ENCODE results near the gene COL23A1.
A peak's percentile ranks its signal among the peaks of the same experiment; 100 is the strongest.
"Not testable (repeated sequence)": the region's sequence is repeated elsewhere in the genome, so short reads cannot be mapped to it uniquely, and the experiment has no call there.

Gene COL23A1

DNA sequence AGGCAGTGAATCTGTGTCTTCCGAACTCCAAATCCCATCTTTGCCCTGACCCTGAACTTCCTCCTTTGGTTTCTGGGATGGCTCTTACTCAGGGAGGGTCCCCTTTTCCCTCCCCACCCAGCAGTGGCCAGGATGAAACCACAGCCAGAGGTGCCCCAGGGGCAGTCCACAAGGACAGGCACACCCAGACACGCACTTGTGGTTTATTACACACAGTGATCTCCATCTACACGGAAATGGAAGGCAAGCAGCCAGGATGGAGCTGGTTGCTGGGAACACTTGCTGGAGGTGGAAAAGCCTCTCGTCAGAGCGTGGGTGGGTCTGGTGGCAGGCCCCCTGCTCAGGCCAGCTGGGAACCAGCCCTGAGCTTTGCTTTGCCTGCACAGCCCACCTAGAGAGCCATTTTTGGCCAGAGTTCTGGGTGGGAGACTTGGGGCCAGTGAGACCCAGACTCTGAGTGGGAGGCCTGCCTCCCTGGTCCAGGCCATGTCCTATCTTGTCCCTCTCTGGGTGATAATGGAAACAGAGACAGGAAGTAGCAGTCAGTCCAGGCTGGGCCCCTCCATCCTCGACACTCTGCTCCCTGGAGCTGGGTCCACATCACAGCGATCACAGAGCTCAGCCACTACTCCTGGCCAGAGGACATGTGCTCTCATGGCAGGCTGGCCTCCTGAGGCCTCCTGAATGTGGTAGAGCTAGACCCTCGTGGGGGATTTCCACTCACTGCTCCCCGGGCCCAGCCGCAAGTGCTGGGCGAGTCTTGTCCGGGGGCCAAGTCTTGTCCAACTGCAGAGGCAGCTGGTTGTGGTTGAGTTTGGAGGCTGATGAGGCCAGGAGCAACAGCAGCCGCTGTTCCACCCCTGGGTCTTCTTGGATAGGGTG is 352.5 kb downstream of the COL23A1 start:
- DNase-seq = no peak
- TF ChIP-seq GATA1 (IDR thresholded peaks at IDR 0.05; ENCODE audit: low read depth, low read length) (no peak), POLR2A (IDR thresholded peaks at IDR 0.05; ENCODE audit: low read length) (no peak)

DNA sequence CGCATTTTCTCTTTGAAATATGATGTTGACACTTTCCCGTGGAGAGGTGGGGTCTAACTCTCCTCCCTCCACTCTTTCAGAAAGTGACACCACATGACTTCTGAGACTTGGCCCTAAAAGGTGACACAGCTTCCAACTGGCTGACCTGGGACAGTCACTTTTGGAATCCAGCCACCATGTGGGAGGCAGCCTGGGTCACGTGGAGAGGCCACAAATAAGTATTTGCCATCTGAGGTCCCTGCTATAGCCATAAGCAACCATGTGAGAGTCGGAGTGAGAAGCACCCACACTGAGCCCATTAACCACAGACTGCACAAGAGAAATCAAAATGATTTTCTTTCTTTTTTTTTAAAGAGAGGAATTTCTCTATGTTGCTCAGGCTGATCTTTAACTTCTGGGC is 353.5 kb downstream of the COL23A1 start:
- no peak for DNase-seq
- no peak for TF ChIP-seq GATA1 (IDR thresholded peaks at IDR 0.05; ENCODE audit: low read depth, low read length)
- TF ChIP-seq POLR2A (IDR thresholded peaks at IDR 0.05; ENCODE audit: low read length) = no peak

DNA sequence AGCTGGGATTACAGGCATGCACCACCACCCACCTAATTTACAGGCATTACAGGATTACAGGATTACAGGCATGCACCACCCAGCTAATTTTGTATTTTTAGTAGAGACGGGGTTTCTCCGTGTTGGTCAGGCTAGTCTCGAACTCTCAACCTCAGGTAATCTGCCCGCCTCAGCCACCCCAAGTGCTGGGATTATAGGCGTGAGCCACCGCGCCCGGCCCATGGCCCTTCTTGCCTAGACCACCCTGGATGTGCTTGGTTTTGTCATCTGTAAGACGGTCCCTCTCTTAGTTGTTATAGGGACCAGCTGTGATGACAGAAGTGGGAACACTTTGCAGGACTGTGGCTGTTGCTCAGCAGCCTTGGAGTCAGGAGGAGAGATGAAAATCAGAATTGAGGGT is 354.1 kb downstream of the COL23A1 start:
- DNase-seq = no peak
- TF ChIP-seq POLR2A (IDR thresholded peaks at IDR 0.05; ENCODE audit: low read length) = no peak
- no peak for TF ChIP-seq GATA1 (IDR thresholded peaks at IDR 0.05; ENCODE audit: low read depth, low read length)

DNA sequence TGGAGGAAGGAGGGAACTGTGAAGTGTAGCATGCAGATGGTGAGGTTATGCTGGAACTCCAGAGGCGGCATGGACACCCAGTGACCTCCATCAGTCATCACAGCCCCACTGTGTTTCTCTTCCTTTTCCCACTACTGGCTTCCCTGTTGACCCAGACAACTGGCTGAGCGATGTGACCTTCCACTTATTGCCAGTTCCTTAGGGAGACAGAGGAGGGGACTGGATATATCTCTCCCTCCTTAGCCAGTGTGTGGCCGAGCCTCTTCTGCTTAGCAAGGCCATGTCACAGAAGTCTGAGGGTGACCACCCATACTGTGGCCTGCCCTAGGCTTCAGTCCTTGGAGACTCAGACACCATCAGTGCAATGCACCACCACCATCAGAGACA is 354.6 kb downstream of the COL23A1 start:
- TF ChIP-seq POLR2A (IDR thresholded peaks at IDR 0.05; ENCODE audit: low read length) = no peak
- TF ChIP-seq GATA1 (IDR thresholded peaks at IDR 0.05; ENCODE audit: low read depth, low read length) = no peak
- DNase-seq = no peak

DNA sequence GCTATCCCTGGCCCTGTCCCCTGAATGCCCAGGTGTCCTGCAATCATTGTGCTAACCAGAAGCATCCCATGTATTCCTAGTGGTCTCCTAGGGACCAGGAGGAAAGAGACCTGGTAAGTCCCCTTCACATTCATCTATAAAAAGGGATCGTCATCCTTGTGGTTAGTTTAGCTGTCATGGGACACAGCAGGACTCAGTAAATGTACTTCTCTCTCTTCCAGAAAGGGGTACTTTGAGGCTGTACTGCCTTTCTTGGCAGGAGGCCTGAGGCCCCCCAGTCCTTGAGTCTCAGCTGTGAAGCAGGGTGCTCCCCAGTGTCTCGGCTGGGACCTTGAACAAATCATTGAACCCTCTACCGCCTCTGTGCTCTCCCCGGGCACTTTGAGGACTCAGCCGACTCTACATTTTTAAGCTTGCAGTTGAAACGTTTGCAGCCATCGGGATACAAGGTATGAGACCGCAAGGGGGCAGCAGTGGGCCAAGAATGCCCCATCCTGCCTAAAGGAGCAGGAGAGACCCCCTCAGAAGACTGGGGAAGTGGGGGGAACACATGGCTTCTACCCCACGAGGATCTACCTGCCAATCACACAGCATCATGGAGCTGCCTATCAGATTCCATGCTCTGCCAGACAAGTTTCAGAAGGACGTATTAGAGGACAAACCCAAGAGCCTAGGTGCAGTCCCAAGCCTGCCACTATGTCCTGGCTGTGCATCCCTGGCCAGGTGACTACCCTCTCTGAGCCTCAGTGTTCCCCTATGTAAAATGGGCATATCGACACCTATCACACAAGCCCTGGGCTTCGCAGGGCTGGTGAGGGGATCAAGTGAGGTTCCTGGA is 355.2 kb downstream of the COL23A1 start:
- TF ChIP-seq GATA1 (IDR thresholded peaks at IDR 0.05; ENCODE audit: low read depth, low read length) = no peak
- peak; percentile 72 to 83 for DNase-seq

DNA sequence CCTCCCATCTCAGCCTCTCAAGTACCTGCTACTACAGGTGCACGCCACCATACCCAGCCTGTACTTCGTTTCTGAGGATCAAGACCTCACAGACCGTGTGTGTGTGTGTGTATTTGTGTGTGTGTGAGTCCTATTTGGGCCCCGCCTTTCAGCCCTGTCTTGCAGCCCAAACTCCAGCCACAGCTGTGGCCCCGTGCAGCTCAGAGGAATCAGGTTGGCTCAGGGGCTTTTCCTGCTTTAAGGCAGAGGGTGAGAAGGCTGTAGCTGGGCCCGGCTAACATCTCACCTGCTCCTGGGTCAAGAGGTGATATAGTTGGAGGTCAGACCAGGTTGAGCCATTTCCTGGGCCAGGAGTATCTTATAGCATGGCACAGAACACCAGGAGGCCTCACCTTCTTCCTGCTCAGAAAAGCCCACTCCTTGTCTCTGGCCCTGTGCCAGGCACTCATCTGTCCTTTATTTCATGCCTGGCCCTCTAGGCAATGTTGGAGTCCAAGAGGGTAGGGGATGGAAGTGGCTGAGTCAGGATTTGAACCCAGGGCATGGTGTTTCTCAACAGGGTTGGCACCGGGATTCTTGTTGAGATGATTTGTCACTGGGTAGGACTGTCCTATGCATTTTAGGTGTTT is 356.0 kb downstream of the COL23A1 start:
- TF ChIP-seq GATA1 (IDR thresholded peaks at IDR 0.05; ENCODE audit: low read depth, low read length) (no peak), POLR2A (IDR thresholded peaks at IDR 0.05; ENCODE audit: low read length) (no peak)
- no peak for DNase-seq

DNA sequence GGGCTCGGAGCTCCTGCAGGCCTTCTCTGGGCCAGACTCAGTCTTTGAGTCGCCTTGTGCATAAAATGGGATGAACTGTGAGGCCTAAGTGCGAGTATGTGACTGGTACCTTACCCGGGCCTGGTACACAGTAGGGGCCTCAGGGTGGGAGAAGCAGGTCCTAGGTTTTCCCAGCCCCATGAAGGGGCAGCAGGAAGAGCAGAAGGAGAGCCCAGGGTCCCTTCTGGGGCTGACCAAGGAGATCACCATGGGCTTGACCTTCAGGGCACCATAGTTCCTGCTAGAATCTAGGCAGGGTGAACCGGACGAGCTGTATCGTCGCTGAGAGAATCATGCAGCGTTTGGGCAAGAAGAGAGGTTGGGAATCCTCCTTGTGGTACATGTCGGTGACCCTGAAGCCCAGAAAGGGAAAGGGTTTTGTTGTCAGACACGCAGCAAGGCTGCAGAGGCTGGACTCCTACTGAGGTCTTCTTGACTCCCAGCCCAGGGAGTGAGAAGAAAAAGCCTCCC is 357.2 kb downstream of the COL23A1 start:
- no peak for TF ChIP-seq POLR2A (IDR thresholded peaks at IDR 0.05; ENCODE audit: low read length)
- no peak for TF ChIP-seq GATA1 (IDR thresholded peaks at IDR 0.05; ENCODE audit: low read depth, low read length)
- DNase-seq = no peak

DNA sequence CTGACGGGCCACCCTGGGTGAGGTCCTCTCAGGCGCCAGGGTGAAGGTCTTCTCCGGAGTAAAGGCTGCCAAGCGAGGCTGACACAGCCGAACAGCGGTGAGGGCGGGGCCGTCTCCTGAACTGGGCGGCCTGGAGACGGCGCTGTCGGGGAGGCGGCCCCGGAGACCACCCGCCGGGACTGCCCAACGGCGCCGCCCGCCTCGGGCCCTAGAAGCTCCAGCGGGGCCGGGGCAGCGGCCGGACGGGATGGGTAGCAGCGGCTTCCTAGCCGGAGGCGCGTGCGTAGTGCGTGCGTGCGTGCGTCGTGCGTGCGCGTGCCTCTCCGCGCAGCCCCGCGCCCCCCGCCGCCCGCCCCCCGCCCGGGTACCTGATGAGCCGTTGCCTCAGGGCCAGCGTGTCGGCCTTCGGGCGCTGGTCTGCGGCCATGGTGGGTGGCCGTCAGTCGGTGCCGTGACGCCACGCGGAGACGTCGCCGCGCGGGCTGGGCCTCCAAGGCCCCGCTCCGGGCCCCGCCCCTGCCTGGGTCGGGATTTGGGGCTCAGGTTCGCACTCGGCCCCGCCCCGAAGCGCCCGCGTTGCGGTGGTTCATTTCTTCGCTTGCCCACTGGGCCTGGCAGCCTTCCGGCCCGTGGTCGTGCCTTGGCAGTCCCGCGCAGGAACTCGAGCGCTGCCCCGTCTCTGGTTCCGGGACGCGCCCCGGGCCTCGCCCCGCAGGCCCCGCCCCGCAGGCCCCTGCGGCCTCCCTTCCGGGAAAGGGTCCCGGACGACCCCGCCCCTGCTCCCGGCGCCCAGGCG is 357.9 kb downstream of the COL23A1 start, which contains the start of gene PHYKPL:
PHYKPL (minus strand) TSS at position 679 of the 796 bp plus-strand sequence; CDS start at position 427, 252 bp downstream.
- TF ChIP-seq POLR2A (IDR thresholded peaks at IDR 0.05; ENCODE audit: low read length) = peak; percentile 55
- TF ChIP-seq GATA1 (IDR thresholded peaks at IDR 0.05; ENCODE audit: low read depth, low read length) = no peak
- peak; percentile 80 to 81 for DNase-seq

DNA sequence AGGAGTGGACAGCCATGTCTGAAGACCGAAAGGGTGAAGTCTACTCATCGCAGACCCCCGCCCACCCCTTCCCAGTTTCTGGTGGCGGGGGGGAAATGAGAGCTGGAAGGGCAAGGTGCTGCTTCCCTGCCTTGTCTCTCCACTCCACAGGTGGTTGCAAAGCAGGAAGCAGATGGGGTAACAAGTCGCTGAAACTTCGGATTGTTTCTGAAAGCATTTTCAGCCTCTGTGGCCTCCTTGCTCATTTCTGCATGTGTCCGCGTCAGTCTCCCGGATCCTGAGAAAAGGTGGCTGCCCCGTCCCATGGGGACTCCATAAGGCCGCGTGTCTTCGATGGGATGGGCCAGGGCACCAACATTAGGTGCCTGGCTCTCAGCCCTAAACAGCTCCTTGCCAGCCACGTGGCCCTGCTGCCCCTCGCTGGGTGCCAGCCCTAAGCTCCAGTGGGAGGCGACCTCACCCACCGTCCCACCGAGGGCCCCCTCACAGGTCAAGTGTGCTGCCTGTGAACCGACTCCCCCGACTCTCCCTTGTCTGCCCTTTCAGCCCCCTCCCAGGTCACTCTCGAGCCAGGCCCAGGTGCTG is 358.6 kb downstream of the COL23A1 start:
- no peak for DNase-seq
- TF ChIP-seq POLR2A (IDR thresholded peaks at IDR 0.05; ENCODE audit: low read length) = no peak
- no peak for TF ChIP-seq GATA1 (IDR thresholded peaks at IDR 0.05; ENCODE audit: low read depth, low read length)

DNA sequence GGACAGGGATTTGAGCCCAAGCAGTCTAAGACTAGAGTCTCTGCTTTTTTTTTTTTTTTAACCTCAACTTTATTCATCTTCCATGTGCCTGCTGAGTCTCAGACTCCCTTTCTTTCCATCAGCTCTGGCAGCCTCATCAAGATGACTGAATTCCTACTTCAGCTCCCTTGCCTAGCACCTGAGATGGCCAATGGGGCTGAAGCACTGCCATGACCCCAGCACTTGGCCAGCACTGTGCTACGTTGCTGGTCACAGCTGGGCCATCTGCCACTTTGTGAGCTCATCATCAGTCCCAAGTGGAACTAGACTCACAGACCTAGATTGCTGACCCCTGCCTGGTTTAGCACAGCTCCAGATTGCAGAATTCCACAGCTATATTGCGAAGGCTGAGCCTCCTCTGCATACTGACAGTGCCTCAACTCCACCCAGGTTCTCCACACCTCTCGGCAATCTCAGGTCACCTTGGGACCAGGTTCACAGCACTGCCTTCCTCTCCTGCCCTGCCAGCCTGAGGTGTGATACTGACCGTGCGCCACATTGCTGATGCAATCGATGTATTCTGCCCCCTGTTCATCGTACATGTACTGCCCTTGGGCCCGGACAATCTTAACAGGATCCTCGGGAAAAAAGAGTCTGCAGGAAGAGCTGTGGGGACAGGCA is 359.2 kb downstream of the COL23A1 start:
- TF ChIP-seq POLR2A (IDR thresholded peaks at IDR 0.05; ENCODE audit: low read length) (no peak), GATA1 (IDR thresholded peaks at IDR 0.05; ENCODE audit: low read depth, low read length) (no peak)
- no peak for DNase-seq

DNA sequence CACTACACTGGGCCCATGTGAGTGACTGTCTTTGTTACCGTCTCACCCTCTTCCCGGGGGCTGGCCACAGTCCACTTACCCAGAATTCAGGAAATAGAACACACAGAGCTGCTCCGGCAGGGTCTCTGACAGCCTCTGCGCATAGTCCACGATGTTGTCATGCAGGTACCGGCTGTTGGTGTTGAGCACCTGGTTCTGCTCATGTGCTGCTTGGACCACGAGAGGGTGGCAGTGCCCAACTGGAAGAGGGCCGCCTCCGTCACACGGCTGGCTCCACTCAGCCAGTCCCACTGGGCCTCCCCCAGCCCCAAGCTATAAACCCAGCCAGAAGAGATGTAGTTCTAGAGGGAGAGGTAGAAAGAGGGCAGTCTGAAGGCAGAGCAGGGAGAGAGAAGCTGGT is 360.3 kb downstream of the COL23A1 start:
- DNase-seq = no peak
- TF ChIP-seq GATA1 (IDR thresholded peaks at IDR 0.05; ENCODE audit: low read depth, low read length) = no peak
- TF ChIP-seq POLR2A (IDR thresholded peaks at IDR 0.05; ENCODE audit: low read length) = no peak

DNA sequence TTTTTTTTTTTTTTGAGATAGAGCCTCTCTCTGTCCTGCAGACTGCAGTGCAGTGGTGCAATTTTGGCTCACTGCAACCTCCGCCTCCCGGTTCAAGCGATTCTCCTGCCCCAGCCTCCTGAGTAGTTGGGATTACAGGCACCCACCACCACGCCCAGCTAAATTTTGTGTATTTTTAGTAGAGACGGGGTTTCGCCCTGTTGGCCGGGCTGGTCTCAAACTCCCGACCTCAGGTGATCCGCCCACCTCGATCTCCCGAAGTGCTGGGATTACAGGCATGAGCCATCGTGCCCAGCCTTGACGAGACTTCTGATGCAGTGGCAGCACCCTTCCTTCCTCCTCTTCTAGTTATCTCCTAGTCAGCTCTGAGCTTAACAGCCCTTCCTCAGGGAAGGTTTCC is 361.1 kb downstream of the COL23A1 start:
- not testable (repeated sequence) for DNase-seq
